ENCODE data around the gene ABCG2.
A peak's percentile ranks its signal among the peaks of the same experiment; 100 is the strongest.

ABCG2 gene

GRCh38 chr4:88054229-88054628 is 104.2 kb downstream of the ABCG2 start:
- Histone ChIP-seq H3K9me3 (ENCODE audit: control extremely low read depth in 1 of 5, control insufficient read depth in 4 of 5, insufficient read depth in 2 of 5, low read depth in 1 of 5, low read length in 4 of 5) (no peaks in the 10 kb centered on the region), H3K27me3 (replicated peaks in 2 of 5; ENCODE audit: control insufficient read depth in 4 of 5, insufficient read depth in 5 of 5, low read length in 4 of 5) (no peaks in the 10 kb centered on the region), H3K4me3 (ENCODE audit: control insufficient read depth in 1 of 7, extremely low read depth in 1 of 7, insufficient read depth in 4 of 7, low read depth in 2 of 7, low read length in 6 of 7) (no peak overlapping the region), H3K36me3 (ENCODE audit: control insufficient read depth in 4 of 4, insufficient read depth in 4 of 4, low read length in 3 of 4) (peaks cover 23 to 77% (median 30%) of the 10 kb centered on the region in 4 experiments), H3K27ac (ENCODE audit: insufficient read depth in 1 of 2, low read depth in 1 of 2, low read length in 2 of 2, poor library complexity in 1 of 2, severe bottlenecking in 2 of 2) (no peak overlapping the region), H3K4me1 (ENCODE audit: control extremely low read depth in 1 of 4, control insufficient read depth in 4 of 4, insufficient read depth in 4 of 4, low read length in 3 of 4) (no peaks in the 10 kb centered on the region)
- no peak for DNase-seq
- 100% methylated on average over 2 of the region's 4 CpGs for WGBS (ENCODE audit: insufficient coverage)
- CTCF ChIA-PET = interaction anchor here (1.1 to 12.0 kb wide), 9 partner anchors 10 to 461 kb away, joined by 3 to 171 read pairs (median 5); no protein-coding TSS in a partner anchor
- POLR2A ChIA-PET = interaction anchor here (0.6 kb wide), 1 partner anchor 114 kb away, joined by 6 read pairs; no protein-coding TSS in a partner anchor

GRCh38 chr4:88045021-88045420 is 113.4 kb downstream of the ABCG2 start:
- DNase-seq = peak in 2 of 3 donors; percentile 25 to 27
- Histone ChIP-seq H3K9me3 (ENCODE audit: control extremely low read depth in 1 of 5, control insufficient read depth in 4 of 5, insufficient read depth in 2 of 5, low read depth in 1 of 5, low read length in 4 of 5) (no peaks in the 10 kb centered on the region), H3K27me3 (replicated peaks in 2 of 5; ENCODE audit: control insufficient read depth in 4 of 5, insufficient read depth in 5 of 5, low read length in 4 of 5) (no peaks in the 10 kb centered on the region), H3K27ac (ENCODE audit: insufficient read depth in 1 of 2, low read depth in 1 of 2, low read length in 2 of 2, poor library complexity in 1 of 2, severe bottlenecking in 2 of 2) (no peak overlapping the region), H3K4me3 (ENCODE audit: control insufficient read depth in 1 of 7, extremely low read depth in 1 of 7, insufficient read depth in 4 of 7, low read depth in 2 of 7, low read length in 6 of 7) (no peak overlapping the region), H3K36me3 (ENCODE audit: control insufficient read depth in 4 of 4, insufficient read depth in 4 of 4, low read length in 3 of 4) (peaks cover 35 to 83% (median 44%) of the 10 kb centered on the region in 4 experiments), H3K4me1 (ENCODE audit: control extremely low read depth in 1 of 4, control insufficient read depth in 4 of 4, insufficient read depth in 4 of 4, low read length in 3 of 4) (peaks cover 2 to 21% (median 12%) of the 10 kb centered on the region in 4 experiments)
- ChIA-PET POLR2A (no interaction called here), CTCF (interaction anchor here (0.9 to 1.0 kb wide), 2 partner anchors 12 to 192 kb away, joined by 3 read pairs; no protein-coding TSS in a partner anchor)

GRCh38 chr4:88043586-88044340 is 114.7 kb downstream of the ABCG2 start:
- H3K27ac ChIP-seq (ENCODE audit: insufficient read depth in 1 of 2, low read depth in 1 of 2, low read length in 2 of 2, poor library complexity in 1 of 2, severe bottlenecking in 2 of 2) = peak overlapping the region in 1 of 2 experiments; percentile 15
- H3K4me1 ChIP-seq (ENCODE audit: control extremely low read depth in 1 of 4, control insufficient read depth in 4 of 4, insufficient read depth in 4 of 4, low read length in 3 of 4) = peaks cover 2 to 21% (median 12%) of the 10 kb centered on the region in 4 experiments
- 94% methylated on average over 6 of the region's 8 CpGs for WGBS (ENCODE audit: insufficient coverage)
- H3K36me3 ChIP-seq (ENCODE audit: control insufficient read depth in 4 of 4, insufficient read depth in 4 of 4, low read length in 3 of 4) = peaks cover 35 to 86% (median 53%) of the 10 kb centered on the region in 4 experiments
- H3K9me3 ChIP-seq (ENCODE audit: control extremely low read depth in 1 of 5, control insufficient read depth in 4 of 5, insufficient read depth in 2 of 5, low read depth in 1 of 5, low read length in 4 of 5) = no peaks in the 10 kb centered on the region
- no peaks in the 10 kb centered on the region for H3K27me3 ChIP-seq (replicated peaks in 2 of 5; ENCODE audit: control insufficient read depth in 4 of 5, insufficient read depth in 5 of 5, low read length in 4 of 5)
- ChIA-PET POLR2A (no interaction called here), CTCF (interaction anchor here (0.7 to 2.9 kb wide), 5 partner anchors 8 to 168 kb away, joined by 3 to 10 read pairs (median 4); no protein-coding TSS in a partner anchor)
- no peak for DNase-seq
- H3K4me3 ChIP-seq (ENCODE audit: control insufficient read depth in 1 of 7, extremely low read depth in 1 of 7, insufficient read depth in 4 of 7, low read depth in 2 of 7, low read length in 6 of 7) = no peak overlapping the region

GRCh38 chr4:88043001-88043400 is 115.4 kb downstream of the ABCG2 start:
- WGBS (ENCODE audit: insufficient coverage) = no CpG with 5 or more reads among the region's 1 CpG
- Histone ChIP-seq H3K27ac (ENCODE audit: insufficient read depth in 1 of 2, low read depth in 1 of 2, low read length in 2 of 2, poor library complexity in 1 of 2, severe bottlenecking in 2 of 2) (no peak overlapping the region), H3K9me3 (ENCODE audit: control extremely low read depth in 1 of 5, control insufficient read depth in 4 of 5, insufficient read depth in 2 of 5, low read depth in 1 of 5, low read length in 4 of 5) (no peaks in the 10 kb centered on the region), H3K27me3 (replicated peaks in 2 of 5; ENCODE audit: control insufficient read depth in 4 of 5, insufficient read depth in 5 of 5, low read length in 4 of 5) (no peaks in the 10 kb centered on the region), H3K4me1 (ENCODE audit: control extremely low read depth in 1 of 4, control insufficient read depth in 4 of 4, insufficient read depth in 4 of 4, low read length in 3 of 4) (peaks cover 2 to 21% (median 12%) of the 10 kb centered on the region in 4 experiments), H3K4me3 (ENCODE audit: control insufficient read depth in 1 of 7, extremely low read depth in 1 of 7, insufficient read depth in 4 of 7, low read depth in 2 of 7, low read length in 6 of 7) (no peak overlapping the region), H3K36me3 (ENCODE audit: control insufficient read depth in 4 of 4, insufficient read depth in 4 of 4, low read length in 3 of 4) (peaks cover 36 to 86% (median 56%) of the 10 kb centered on the region in 4 experiments)
- ChIA-PET POLR2A (no interaction called here), CTCF (interaction anchor here (0.7 to 2.9 kb wide), 5 partner anchors 8 to 169 kb away, joined by 3 to 10 read pairs (median 4); no protein-coding TSS in a partner anchor)
- peak in 1 of 3 donors; percentile 37 for DNase-seq

GRCh38 chr4:88041626-88042025 is 116.8 kb downstream of the ABCG2 start:
- no peaks in the 10 kb centered on the region for H3K9me3 ChIP-seq (ENCODE audit: control extremely low read depth in 1 of 5, control insufficient read depth in 4 of 5, insufficient read depth in 2 of 5, low read depth in 1 of 5, low read length in 4 of 5)
- no peak overlapping the region for H3K27ac ChIP-seq (ENCODE audit: insufficient read depth in 1 of 2, low read depth in 1 of 2, low read length in 2 of 2, poor library complexity in 1 of 2, severe bottlenecking in 2 of 2)
- H3K4me3 ChIP-seq (ENCODE audit: control insufficient read depth in 1 of 7, extremely low read depth in 1 of 7, insufficient read depth in 4 of 7, low read depth in 2 of 7, low read length in 6 of 7) = no peak overlapping the region
- POLR2A ChIA-PET = no interaction called here
- H3K36me3 ChIP-seq (ENCODE audit: control insufficient read depth in 4 of 4, insufficient read depth in 4 of 4, low read length in 3 of 4) = peaks cover 37 to 86% (median 62%) of the 10 kb centered on the region in 4 experiments
- 95% methylated on average over 2 of the region's 2 CpGs for WGBS (ENCODE audit: insufficient coverage)
- CTCF ChIA-PET = interaction anchor here (1.1 to 3.1 kb wide), 3 partner anchors 9 to 173 kb away, joined by 3 to 12 read pairs (median 10); no protein-coding TSS in a partner anchor
- H3K4me1 ChIP-seq (ENCODE audit: control extremely low read depth in 1 of 4, control insufficient read depth in 4 of 4, insufficient read depth in 4 of 4, low read length in 3 of 4) = peaks cover 2 to 18% (median 12%) of the 10 kb centered on the region in 4 experiments
- no peak for DNase-seq
- no peaks in the 10 kb centered on the region for H3K27me3 ChIP-seq (replicated peaks in 2 of 5; ENCODE audit: control insufficient read depth in 4 of 5, insufficient read depth in 5 of 5, low read length in 4 of 5)

- peaks cover 2 to 18% (median 12%) of the 10 kb centered on the region in 4 experiments for H3K4me1 ChIP-seq (ENCODE audit: control extremely low read depth in 1 of 4, control insufficient read depth in 4 of 4, insufficient read depth in 4 of 4, low read length in 3 of 4)
Observed at GRCh38 chr4:88040707-88041106, 117.7 kb downstream of the ABCG2 start.

More at GRCh38 chr4:88040707-88041106, 117.7 kb downstream of the ABCG2 start:
- Histone ChIP-seq H3K36me3 (ENCODE audit: control insufficient read depth in 4 of 4, insufficient read depth in 4 of 4, low read length in 3 of 4) (peaks cover 40 to 87% (median 65%) of the 10 kb centered on the region in 4 experiments), H3K9me3 (ENCODE audit: control extremely low read depth in 1 of 5, control insufficient read depth in 4 of 5, insufficient read depth in 2 of 5, low read depth in 1 of 5, low read length in 4 of 5) (no peaks in the 10 kb centered on the region), H3K4me3 (ENCODE audit: control insufficient read depth in 1 of 7, extremely low read depth in 1 of 7, insufficient read depth in 4 of 7, low read depth in 2 of 7, low read length in 6 of 7) (no peak overlapping the region), H3K27me3 (replicated peaks in 2 of 5; ENCODE audit: control insufficient read depth in 4 of 5, insufficient read depth in 5 of 5, low read length in 4 of 5) (no peaks in the 10 kb centered on the region), H3K27ac (ENCODE audit: insufficient read depth in 1 of 2, low read depth in 1 of 2, low read length in 2 of 2, poor library complexity in 1 of 2, severe bottlenecking in 2 of 2) (no peak overlapping the region)
- POLR2A ChIA-PET = no interaction called here
- DNase-seq = no peak
- CTCF ChIA-PET = interaction anchor here (1.1 to 3.1 kb wide), 4 partner anchors 8 to 174 kb away, joined by 3 to 12 read pairs (median 6); no protein-coding TSS in a partner anchor
- 93% methylated on average over 3 of the region's 3 CpGs for WGBS (ENCODE audit: insufficient coverage)
